Gastrocnemius medialis (tissue), 4 donors: ENCODE results near the gene UNG. TPM values are rescaled to one million over a fixed set of nuclear protein-coding genes. Genes with fewer than 3 reads are reported as not detected.
A peak's percentile ranks its signal among the peaks of the same experiment; 100 is the strongest.

Source experiments
- ATAC-seq, 2 donors: fragments of 150-250 bp; one replicate each; pipeline ENCODE4 v1.9.1; 2016
- DNase-seq, 2 donors: peaks; one replicate each; pipeline ENCODE4 v3.0.0-alpha.2; 2019
- H3K27ac ChIP-seq, 4 donors: fragments of 200-600 bp; sonication (generic); 1 replicate in 1 of 4; 2 replicates in 3 of 4; pipeline ENCODE4 v1.5.1; 2016 to 2018; ENCODE audit warnings: mild to moderate bottlenecking in 2 of 4, moderate library complexity in 1 of 4
- H3K27me3 ChIP-seq, 3 donors: fragments of 200-600 bp; sonication (generic) in 2 of 3; 1 replicate in 1 of 3; 2 replicates in 2 of 3; pipeline versions ENCODE4 v1.5.1 to v1.6.0; 2016 to 2019; ENCODE audit warnings: mild to moderate bottlenecking in 1 of 3, moderate library complexity in 1 of 3
- H3K36me3 ChIP-seq, 2 donors: fragments of 200-600 bp; sonication (generic) in 1 of 2; one replicate each; pipeline ENCODE4 v1.5.1; 2017 to 2018
- H3K4me1 ChIP-seq, 2 donors: fragments of 200-600 bp; sonication (generic) in 1 of 2; one replicate each; pipeline ENCODE4 v1.5.1; 2016 to 2017; ENCODE audit warnings: mild to moderate bottlenecking in 2 of 2
- H3K4me3 ChIP-seq, 4 donors: fragments of 200-600 bp; sonication (generic) in 3 of 4; 1 replicate in 1 of 4; 2 replicates in 3 of 4; pipeline ENCODE4 v1.5.1; 2016 to 2019; ENCODE audit warnings: mild to moderate bottlenecking in 2 of 4
- H3K9me3 ChIP-seq, 3 donors: fragments of 200-600 bp; sonication (generic) in 2 of 3; 1 replicate in 1 of 3; 2 replicates in 2 of 3; pipeline ENCODE4 v1.5.1; 2016 to 2019
- POLR2A ChIP-seq, 2 donors: fragments of 450-650 bp; IDR thresholded peaks; one replicate each; pipeline ENCODE4 v1.6.1; 2017; ENCODE audit warnings: antibody characterized with exemption in 2 of 2, mild to moderate bottlenecking in 2 of 2, moderate library complexity in 2 of 2
- in situ Hi-C, 4 donors: fragments of 200-750 bp; cut with MboI; loops; one replicate each; pipeline versions ENCODE4 v1.15.0 to v1.8.0; 2017; ENCODE audit warnings: low sequenced_read_pairs in 4 of 4
- intact Hi-C: fragments of 100-400 bp; cut with DNase I; formaldehyde crosslinking; loops from one replicate; pipeline ENCODE4 v1.15.1; 2023; ENCODE audit warnings: low total_unique reads
- total RNA-seq, 4 donors: library from RNA; depleted of rRNA; stranded (reverse); fragments of >200 nt; gene quantifications; one replicate each; pipeline versions ENCODE4 v1.1.0 to v1.2.3, GENCODE V29; 2016
- TF ChIP-seq, protein P1 (sequence below), 5 experiments: fragments of 450-650 bp in 3 of 5; fragments of 200-600 bp in 2 of 5; sonication (generic) in 2 of 5; IDR thresholded peaks in 4 of 5; conservative IDR thresholded peaks in 1 of 5; 1 replicate in 4 of 5; 2 replicates in 1 of 5; pipeline ENCODE4 v1.5.1; 2016 to 2019; ENCODE audit warnings: antibody characterized with exemption in 5 of 5, mild to moderate bottlenecking in 3 of 5, moderate library complexity in 3 of 5

UNG gene
- total RNA-seq, 4 donors from 2014 or later: 38.7 to 45.3 (median 42.3) TPM

DNA sequence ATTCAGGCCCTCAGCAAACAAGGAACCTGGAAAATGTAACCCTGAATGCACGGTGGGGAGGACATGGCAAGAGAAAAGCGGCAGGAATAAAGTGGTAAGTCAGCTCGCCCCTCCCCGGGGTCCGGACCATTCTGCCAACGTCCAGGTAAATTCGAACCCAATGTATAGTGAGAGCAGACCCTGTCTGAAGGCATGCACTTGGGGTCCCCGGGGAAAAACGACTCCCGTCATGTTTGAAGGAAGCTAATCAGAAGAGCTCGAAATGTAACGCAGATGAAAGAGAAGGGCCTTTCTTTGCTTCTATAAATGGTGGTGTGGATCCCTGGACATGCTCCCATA is 19.2 kb downstream of the UNG start:
- H3K36me3 ChIP-seq: peaks cover 0 to 10% of the 10 kb centered on the region in 2 donors
- intact Hi-C loops (loop anchor here (1.0 to 10.0 kb wide), 4 partner anchors 15 to 424 kb away; no protein-coding TSS in a partner anchor), in situ Hi-C loops (loop anchor here in 1 of 4 donors (25.0 kb wide), 1 partner anchor 429 kb away; no protein-coding TSS in a partner anchor)
- H3K27ac ChIP-seq: peak overlapping the region; percentile 93 to 99 (median 97)
- H3K9me3 ChIP-seq: no peaks in the 10 kb centered on the region
- H3K4me3 ChIP-seq: peak overlapping the region; percentile 67 to 78 (median 72)
- DNase-seq (no peak), ATAC-seq (no peak)
- H3K4me1 ChIP-seq: peaks cover 41 to 78% of the 10 kb centered on the region in 2 donors
- H3K27me3 ChIP-seq: no peaks in the 10 kb centered on the region
- TF ChIP-seq, protein P1, sequence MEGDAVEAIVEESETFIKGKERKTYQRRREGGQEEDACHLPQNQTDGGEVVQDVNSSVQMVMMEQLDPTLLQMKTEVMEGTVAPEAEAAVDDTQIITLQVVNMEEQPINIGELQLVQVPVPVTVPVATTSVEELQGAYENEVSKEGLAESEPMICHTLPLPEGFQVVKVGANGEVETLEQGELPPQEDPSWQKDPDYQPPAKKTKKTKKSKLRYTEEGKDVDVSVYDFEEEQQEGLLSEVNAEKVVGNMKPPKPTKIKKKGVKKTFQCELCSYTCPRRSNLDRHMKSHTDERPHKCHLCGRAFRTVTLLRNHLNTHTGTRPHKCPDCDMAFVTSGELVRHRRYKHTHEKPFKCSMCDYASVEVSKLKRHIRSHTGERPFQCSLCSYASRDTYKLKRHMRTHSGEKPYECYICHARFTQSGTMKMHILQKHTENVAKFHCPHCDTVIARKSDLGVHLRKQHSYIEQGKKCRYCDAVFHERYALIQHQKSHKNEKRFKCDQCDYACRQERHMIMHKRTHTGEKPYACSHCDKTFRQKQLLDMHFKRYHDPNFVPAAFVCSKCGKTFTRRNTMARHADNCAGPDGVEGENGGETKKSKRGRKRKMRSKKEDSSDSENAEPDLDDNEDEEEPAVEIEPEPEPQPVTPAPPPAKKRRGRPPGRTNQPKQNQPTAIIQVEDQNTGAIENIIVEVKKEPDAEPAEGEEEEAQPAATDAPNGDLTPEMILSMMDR (IDR thresholded peaks at IDR 0.05 in 4 of 5, conservative IDR thresholded peaks at IDR 0.05 in 1 of 5): no peak
- TF ChIP-seq POLR2A (IDR thresholded peaks at IDR 0.05): peak; percentile 20 to 34

DNA sequence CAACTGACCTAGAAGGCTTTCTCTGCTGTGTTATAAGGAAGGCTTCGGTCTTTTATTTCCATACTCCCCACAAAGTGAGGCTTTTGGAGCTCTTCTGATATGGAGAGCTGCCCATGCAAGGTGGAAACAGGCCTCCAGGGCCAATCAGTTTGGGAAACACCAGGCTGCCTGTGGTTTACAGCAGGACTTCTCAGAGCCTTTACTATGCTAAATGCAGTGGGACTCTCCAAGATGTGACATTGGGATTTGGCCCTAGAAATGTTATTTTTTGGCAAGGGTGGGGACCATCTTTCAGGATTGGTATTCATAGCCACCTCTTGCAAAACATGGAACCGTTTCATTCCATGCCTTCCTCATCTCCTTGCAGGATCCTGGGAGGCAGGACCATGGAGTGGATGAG is 22.7 kb downstream of the UNG start:
- Histone ChIP-seq H3K27me3 (no peaks in the 10 kb centered on the region), H3K4me1 (peaks cover 47 to 68% of the 10 kb centered on the region in 2 donors), H3K27ac (peak overlapping the region; percentile 93 to 99 (median 97)), H3K9me3 (no peaks in the 10 kb centered on the region), H3K4me3 (peak overlapping the region; percentile 67 to 78 (median 72)), H3K36me3 (peaks cover 0 to 10% of the 10 kb centered on the region in 2 donors)
- in situ Hi-C loops (loop anchor here in 1 of 4 donors (25.0 kb wide), 1 partner anchor 433 kb away; no protein-coding TSS in a partner anchor), intact Hi-C loops (no loop called here)
- no peak for DNase-seq
- no peak for TF ChIP-seq POLR2A (IDR thresholded peaks at IDR 0.05)
- TF ChIP-seq, protein P1 (IDR thresholded peaks at IDR 0.05 in 4 of 5, conservative IDR thresholded peaks at IDR 0.05 in 1 of 5): no peak
- no peak for ATAC-seq

DNA sequence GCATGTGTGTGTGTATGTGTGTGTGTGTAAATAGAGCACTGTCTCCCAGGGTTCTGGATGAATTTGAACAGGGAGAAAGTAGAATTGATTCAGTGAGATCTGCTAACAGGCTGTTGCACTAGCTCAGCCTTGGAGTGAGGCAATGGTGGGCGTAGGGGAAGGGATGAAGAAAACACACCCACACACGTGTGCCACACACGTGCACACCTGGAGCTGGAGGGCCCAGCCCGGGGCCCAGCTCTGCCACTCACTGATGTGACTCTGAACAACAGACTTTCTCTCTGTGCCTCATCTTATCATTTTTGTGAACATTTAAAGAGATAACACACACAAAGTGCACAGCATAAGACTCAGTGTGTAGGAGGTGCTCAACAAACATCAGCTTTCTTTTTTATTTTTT is 23.2 kb downstream of the UNG start:
- Histone ChIP-seq H3K27me3 (no peaks in the 10 kb centered on the region), H3K4me3 (peak overlapping the region; percentile 67 to 78 (median 72)), H3K9me3 (no peaks in the 10 kb centered on the region), H3K4me1 (peaks cover 47 to 68% of the 10 kb centered on the region in 2 donors), H3K27ac (peak overlapping the region; percentile 93 to 99 (median 97)), H3K36me3 (peaks cover 0 to 10% of the 10 kb centered on the region in 2 donors)
- TF ChIP-seq, protein P1 (IDR thresholded peaks at IDR 0.05 in 4 of 5, conservative IDR thresholded peaks at IDR 0.05 in 1 of 5): no peak
- no peak for TF ChIP-seq POLR2A (IDR thresholded peaks at IDR 0.05)
- intact Hi-C loops: no loop called here
- in situ Hi-C loops: loop anchor here in 1 of 4 donors (25.0 kb wide), 1 partner anchor 433 kb away; no protein-coding TSS in a partner anchor
- ATAC-seq (no peak), DNase-seq (no peak)

DNA sequence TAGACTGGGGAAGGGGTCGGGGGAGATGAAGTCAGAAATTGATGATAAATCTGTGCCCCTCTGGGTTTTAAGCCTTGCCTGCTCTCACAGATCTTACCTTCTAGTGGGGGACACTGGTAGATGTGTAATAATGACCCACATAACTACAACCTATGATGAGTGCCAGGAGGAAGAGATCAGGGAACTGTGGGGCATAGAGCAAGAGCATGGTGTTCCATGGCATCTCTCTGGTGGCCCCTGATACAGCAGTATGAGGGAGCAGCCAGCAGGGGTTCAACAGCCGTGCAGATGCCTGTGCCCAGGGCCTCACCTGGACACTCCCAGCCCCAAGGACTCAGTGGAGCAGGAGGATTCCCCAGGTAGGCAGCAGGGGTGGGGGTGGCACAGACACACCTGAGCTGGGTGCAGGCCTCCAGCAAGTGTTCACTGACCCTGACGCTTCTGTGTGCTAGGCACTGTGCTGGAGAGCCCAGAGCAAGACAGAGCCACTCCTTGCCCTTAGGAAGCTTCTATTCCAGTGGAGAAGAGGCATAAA is 24.0 kb downstream of the UNG start:
- TF ChIP-seq, protein P1 (IDR thresholded peaks at IDR 0.05 in 4 of 5, conservative IDR thresholded peaks at IDR 0.05 in 1 of 5): no peak
- TF ChIP-seq POLR2A (IDR thresholded peaks at IDR 0.05): no peak
- DNase-seq (no peak), ATAC-seq (no peak)
- intact Hi-C loops (no loop called here), in situ Hi-C loops (loop anchor here in 1 of 4 donors (25.0 kb wide), 1 partner anchor 434 kb away; no protein-coding TSS in a partner anchor)
- Histone ChIP-seq H3K4me3 (peak overlapping the region; percentile 18 to 78 (median 67)), H3K27me3 (no peaks in the 10 kb centered on the region), H3K4me1 (peaks cover 54 to 68% of the 10 kb centered on the region in 2 donors), H3K36me3 (peaks cover 0 to 10% of the 10 kb centered on the region in 2 donors), H3K27ac (peak overlapping the region; percentile 93 to 99 (median 97)), H3K9me3 (no peaks in the 10 kb centered on the region)
